Activated CD8-positive, alpha-beta memory T cell treated with anti-CD3 and anti-CD28 coated beads for 1 hour (primary cell): ENCODE results near the gene ZNF683.
"Not testable (repeated sequence)": the region's sequence is repeated elsewhere in the genome, so short reads cannot be mapped to it uniquely, and the experiment has no call there.

Experiments used
- DNase-seq, 2 donors: peaks; one replicate each; pipeline ENCODE4 v3.0.0-alpha.2; 2020; ENCODE audit warnings: low read depth in 1 of 2; ENCODE audit errors: extremely low read depth in 1 of 2

ZNF683 gene

DNA sequence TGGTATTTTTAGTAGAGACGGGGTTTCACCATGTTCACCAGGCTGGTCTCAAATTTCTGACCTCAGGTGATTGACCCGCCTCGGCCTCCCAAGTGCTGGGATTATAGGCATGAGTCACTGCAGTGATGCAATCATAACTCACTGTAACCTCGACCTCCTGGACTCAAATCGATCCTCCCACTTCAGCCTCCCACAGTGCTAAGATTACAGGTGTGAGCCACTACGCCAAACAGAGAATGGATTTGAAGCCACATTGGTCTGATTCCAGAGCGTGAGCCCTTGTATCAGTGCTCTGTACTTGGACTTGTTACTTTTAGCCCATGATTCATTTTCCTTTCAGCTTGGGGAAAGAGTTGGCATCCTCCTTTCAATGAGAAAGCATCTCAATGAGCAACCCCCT, 14.9 kb upstream of the ZNF683 start:
- DNase-seq, result no peak

- DNase-seq, result not testable (repeated sequence)
Measured at GRCh38 chr1:26385063-26385462, 12.5 kb upstream of the ZNF683 start.

DNA sequence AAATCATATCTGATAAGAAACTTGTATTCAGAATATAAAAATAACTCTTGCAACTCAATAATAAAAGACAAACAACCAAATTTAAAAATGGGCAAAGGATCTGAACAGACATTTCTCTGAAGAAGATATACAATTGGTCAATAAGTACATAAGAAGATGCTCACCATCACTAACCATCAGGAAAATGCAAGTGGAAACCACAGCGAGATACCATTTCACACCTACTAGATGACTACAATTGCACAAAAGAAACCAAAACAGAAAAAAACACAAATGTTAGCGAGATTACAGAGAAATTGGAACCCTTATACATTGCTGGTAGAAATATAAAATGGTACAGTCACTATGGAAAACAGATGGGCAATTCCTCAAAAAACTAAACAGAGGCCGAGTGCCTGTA, 11.5 kb upstream of the ZNF683 start:
- DNase-seq, result no peak

- no peak for DNase-seq
Measured at GRCh38 chr1:26378879-26379251, 6.3 kb upstream of the ZNF683 start.

- peak; percentile 57 to 58 for DNase-seq
Measured at GRCh38 chr1:26378088-26378878, 5.7 kb upstream of the ZNF683 start.

DNA sequence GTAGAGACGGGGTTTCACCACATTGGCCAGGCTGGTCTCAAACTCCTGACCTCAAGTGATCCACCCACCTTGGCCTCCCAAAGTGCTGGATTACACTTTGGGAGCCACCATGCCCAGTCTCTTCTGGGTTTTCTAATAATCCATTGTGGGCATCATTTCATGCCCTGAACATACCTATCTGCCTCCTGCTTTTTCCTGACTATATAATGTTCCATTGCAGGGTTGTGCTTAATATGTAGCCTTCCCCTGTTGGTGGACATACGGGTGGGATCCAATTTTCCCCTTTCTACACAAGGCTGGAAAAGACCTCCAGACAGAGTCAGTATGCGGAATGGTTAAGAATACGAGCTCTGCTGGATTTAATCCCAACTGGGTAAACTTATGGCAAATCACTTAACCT, 3.5 kb upstream of the ZNF683 start:
- no peak for DNase-seq

DNA sequence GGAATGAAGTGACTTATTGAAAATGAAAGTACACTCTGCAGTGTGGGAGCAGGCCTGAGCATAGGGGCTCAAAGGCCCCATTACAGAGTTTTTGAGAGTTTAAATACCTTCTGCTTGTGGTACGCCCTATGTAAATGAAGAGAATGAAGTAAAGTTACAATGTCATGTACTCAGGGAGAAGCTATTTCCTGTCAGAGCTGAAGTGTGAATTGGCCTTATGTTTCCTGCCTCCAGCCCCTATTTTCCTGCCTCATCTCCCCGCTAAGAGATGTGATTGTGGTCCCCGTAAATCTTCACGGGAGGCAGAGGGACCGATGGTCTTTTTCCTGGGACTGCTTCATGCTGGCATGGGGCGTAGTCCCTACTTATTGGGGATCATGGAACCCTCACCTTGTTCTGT, 2.5 kb upstream of the ZNF683 start:
- DNase-seq, result no peak

DNA sequence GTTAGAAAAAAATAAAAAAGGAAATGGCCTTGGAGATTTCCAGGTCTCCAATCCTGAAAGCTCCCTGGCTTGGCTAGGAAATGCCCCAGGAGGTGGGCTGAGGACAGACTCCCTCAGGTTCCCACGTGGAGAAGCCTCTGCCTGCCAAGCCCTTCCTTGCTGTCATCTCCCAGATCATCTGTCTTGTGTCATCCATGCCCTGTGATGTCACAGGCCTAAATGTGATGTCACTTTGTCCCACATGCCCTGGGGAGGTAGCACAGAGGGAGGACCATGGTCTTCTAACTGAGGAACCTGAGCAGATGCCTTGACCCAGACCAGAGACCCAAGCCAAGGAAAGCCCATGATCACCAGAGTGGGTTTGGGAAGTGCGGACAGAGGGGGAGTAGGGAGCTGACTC, 1.8 kb upstream of the ZNF683 start:
- DNase-seq, result not testable (repeated sequence)

DNA sequence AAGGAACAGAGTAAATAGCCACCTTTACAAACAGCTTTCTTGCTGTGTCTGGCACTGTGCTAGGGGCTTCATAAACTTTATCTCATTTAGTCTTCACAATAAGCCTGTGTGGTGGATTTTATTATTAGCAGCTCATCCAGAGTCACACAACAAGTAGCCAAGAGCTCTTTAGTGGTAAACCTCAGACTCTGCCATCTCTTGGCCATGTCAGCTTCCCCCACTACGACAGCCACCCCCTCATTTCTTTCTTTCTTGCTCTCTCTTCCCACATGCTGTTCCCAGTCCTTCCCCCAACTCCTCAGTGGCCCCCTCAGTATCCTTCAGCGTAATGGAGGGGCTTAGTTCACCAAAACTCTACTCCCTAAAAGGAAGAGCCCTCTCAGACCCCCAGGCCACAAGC, 1.2 kb upstream of the ZNF683 start:
- DNase-seq, result no peak

DNA sequence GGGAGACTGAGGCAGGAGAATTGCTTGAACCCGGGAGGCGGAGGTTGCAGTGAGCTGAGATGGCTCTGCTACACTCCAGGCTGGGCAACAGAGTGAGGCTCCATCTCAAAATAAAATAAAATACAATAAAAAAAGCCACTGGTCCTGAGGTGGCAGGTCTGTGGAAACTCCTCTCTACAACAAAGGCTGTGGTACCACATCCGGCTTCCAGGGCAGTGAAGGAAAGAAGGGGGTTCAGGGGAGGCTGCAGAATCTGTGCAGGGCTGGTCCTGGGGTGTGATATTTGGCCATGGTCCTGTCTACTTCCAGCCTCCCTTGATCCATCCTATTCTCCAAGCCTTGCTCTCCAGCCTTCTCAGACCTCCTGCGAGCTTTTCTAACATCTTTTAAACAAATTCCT, 731 bp upstream of the ZNF683 start:
- peak in 1 of 2 donors; percentile 19 for DNase-seq

DNA sequence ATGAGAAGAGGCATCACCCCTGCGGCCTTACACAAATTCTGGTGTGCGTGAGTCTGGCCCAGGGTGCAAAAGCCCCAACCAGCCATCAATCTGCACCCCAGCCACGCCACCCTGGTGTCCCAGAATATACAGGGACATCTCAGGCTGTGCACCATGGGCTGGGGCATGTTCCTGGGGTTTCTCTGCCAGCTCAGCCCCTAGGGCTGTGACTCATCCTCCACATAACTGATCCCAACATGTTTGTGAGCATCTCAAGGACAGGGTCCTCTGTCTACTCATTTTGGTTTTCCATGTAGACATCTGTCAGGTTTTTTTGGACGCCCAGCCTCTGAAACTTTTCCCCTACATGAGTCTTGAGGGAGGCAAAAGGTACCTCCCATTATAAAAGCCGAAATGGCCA, 511 bp downstream of the ZNF683 start:
- DNase-seq, result no peak

DNA sequence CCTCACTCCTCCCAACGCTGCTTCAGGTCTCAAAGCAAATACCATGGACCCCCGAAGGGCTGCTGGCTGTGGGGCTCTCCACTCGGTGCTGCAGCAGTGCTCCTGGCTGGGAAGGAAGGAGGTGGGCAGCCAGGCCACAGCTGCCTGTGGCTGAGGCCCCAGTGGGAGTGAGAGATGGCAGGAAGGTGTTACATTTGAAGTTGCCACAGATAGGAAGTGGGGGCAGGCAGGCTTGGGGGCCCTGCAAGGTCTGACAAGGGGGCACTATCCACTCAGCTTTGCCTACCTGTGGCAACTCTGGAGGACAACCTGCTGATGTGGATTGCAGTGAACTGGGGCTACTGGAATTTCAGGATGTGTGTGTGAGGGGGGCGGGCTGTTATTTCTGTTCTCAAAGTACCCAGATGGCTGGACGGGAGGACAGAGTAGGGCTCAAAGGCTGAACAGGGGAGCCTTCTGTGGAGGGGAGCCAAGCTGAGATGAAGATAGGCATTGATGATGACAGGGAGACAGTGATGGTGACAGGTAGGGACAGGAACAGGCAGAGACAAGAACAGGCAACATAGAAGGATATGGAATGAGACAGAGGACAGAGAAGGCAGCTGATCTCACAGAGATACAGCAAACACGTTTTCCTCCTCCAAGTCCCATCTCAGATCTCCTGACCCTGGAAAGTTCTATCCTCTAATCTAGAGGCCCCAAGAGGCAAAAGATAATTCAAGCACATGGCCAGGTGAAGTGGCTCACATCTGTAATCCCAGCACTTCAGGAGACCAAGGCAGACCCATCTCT, 1.8 kb downstream of the ZNF683 start:
- no peak for DNase-seq

DNA sequence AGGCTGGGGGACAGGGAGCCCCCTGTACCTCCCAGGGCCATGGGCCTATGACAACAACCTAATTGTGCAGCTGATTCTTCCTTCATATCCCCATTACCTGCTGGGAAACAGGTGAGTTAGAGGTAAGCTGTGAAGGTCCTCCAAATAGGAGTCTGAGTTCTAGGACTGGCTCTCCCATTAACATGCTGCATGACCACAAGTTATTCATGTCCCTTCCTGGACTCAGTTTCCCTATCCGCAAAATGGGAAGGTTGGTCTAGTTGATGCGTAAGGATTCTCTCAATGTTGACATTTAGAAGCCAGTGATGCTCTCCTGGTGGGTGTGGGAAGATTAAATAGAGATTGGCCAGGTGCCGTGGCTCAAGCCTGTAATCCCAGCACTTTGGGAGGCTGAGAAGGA, 4.1 kb downstream of the ZNF683 start:
- no peak for DNase-seq

GRCh38 chr1:26368006-26368405, 4.5 kb downstream of the ZNF683 start:
- DNase-seq, result no peak

DNA sequence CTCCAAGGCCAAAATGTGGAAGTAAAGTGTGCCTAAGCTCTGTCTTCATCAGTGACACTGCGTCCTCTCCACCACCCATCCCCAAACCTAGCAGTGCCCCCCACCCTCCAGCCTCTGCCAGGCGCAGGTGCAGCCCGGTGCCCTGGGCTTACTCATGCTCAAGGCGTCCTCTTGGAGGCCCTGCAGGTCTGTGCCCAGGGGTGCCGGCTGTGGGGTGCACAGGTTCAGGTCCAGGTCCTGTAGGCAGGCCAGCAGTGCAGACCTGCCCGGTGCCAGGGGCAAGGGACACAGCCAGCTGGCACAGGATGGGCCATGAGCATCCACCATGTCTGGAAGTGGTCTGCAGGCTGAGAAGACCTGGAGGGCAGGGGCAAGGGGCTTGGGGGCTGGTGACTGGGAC, 5.1 kb downstream of the ZNF683 start:
- DNase-seq, result no peak

GRCh38 chr1:26364956-26365355, 7.6 kb downstream of the ZNF683 start:
- DNase-seq, result no peak

GRCh38 chr1:26363549-26364448, 8.8 kb downstream of the ZNF683 start:
- peak; percentile 58 to 83 for DNase-seq

DNA sequence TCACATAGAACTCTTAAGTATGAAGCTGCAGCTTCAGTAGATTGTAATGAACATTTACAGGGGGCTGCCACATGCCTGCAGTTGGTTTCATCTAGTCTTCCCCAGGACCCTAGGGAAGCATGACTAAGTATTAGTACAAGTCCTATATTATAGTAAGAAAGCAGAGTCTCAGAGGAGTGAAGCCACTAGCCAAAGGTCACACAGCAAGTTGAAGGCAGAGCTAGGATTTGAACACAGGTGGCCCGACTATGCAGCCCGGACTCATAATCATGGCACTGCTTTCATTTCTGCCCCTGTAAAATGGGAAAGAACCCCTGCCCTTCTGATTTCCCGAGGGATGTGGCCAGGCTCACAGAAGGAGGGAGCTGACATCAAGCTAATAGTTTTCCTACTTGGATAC, 10.2 kb downstream of the ZNF683 start:
- no peak for DNase-seq

DNA sequence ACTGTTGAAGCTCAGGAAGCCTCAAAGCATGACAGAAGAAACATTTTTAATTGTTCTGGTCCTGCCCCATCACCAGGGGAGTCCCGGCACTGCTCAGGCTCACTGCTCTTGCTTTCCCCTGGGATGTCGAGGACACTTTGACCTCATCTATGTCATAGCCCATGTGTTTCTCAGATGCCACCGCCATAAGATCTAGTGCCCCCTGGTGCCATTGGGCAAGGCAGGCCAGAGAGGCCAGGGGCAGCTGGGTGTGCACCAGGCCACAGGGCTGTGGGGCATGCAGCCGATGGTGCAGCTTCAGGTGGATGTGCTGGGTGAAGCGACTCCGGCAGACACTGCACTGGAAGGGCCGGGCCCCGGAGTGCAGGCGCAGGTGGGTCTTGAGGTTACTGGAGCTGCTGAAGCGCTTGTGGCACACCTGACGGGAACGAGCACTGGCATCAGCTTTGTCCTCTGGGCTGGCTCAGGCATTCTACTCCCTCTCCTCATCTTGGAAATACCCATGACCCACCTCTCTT, 10.9 kb downstream of the ZNF683 start:
- DNase-seq, result no peak

DNA sequence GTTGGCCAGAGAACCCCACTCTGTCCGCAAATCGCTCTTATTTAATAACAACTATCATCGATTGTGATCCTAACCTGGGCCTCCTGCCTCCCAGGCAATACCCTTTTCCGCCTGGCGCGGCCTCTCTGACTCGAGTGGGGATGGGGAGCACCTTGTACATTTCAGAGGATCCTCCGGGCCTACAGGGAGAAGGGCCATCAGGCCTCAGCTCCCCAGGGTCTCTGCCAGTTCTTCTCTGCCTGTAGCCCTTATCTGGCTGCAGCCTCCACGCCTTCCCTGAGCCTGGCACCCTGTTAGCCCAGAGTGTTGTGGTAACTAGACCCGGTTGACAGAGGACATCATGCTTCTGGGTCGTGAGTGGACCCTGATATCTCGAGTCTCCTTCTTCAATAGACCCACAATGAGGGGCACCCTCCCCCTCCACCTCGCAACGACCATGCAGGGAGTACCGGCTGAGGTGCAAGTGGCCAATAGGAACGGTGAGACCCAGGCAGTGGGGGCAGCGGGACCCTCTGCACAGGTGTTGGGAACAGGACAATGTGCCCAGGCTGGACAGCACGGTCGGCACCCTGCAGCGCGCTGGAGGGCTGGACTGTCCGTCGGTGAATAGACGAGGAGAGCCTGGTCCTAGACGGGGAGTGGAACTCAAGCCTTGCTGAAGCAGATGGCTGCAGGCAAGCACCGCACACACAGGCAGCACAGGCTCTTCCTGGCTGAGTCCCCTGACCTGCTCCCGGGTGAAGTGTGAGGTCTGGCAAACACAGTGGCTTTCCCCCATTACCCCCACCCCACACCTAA, 11.5 kb downstream of the ZNF683 start:
- no peak for DNase-seq
